Endometrium (tissue), 2 donors: ENCODE measurements around the gene ROBO3.

Source experiments
- FAIRE-seq: peaks from 2 replicates; lab custom pipeline; 2012; peaks lifted over from hg19 to GRCh38; lab: Jason Lieb, UNC
- donor health status: control.
- donor health status: control.

Gene ROBO3

DNA sequence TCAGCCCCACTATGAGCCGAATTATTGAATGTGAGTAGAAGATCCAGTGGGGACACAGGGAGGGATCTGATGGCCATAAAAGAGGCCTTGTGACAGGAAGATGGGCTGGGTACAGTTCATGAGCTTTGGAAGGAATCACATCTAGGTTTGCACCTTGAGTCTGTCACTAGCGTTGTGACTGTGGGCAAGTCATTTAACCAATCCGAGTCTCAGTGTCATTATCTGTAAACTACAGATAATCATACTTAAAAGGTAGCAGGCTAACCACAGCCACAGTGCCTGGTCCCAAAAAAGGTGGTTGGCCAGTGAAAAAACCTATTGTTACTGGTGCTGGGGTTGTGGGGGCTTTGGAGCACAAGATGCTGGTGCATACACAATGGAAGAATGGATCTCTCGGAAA lies 57.6 kb downstream of the ROBO3 start:
- no peak for FAIRE-seq

DNA sequence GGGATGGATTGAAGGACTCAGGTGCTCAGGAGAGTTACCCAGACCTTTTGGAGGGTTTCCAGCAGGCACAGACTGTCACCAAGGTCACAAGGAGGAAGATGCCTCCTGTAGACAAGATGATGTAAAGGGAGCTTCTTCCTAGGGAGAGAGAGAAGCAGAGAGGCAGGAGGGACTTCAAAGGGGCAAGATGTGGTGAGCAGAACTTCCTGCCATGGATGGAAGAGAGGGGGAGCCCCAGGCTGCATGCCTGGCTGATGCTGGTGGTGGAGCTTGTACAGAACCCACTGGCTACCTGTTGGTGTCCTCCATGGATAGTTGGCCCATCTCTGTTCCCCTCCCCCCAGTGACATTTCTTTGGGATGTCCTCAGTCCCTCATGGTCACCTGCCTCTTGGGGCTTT lies 58.1 kb downstream of the ROBO3 start:
- no peak for FAIRE-seq

- FAIRE-seq = no peak
Observed at GRCh38 chr11:124928942-124929665, 63.9 kb downstream of the ROBO3 start.

GRCh38 chr11:124930799-124931198 lies 65.6 kb downstream of the ROBO3 start:
- no peak for FAIRE-seq
